CD4-positive, alpha-beta T cell treated with Interleukin-12 subunit alpha and Interleukin-12 subunit beta, for 1 hour (primary cell): Measurements from ENCODE around the gene NLGN4Y.
"Not testable (repeated sequence)": the region's sequence is repeated elsewhere in the genome, so short reads cannot be mapped to it uniquely, and the experiment has no call there.

Experiments
- DNase-seq: peaks from one replicate; pipeline ENCODE4 v3.0.0-alpha.2; 2020

Gene NLGN4Y

GRCh38 chrY:14860448-14860847 lies 336.1 kb downstream of the NLGN4Y start:
- DNase-seq: no peak

- not testable (repeated sequence) for DNase-seq
These were observed 336.7 kb downstream of the NLGN4Y start for GRCh38 chrY:14861033-14861432.

- DNase-seq: no peak
These were observed 347.6 kb downstream of the NLGN4Y start for GRCh38 chrY:14871971-14872370.
